Hepatocyte (in vitro differentiated cells): Measurements from ENCODE around the gene DOCK8.

ENCODE experiments used
- CTCF ChIP-seq: fragments of 200-600 bp; sonication (generic); IDR thresholded peaks from 2 replicates; pipeline ENCODE4 v1.5.1; 2016; ENCODE audit warnings: antibody characterized with exemption, mild to moderate bottlenecking; ENCODE audit not compliant: poor library complexity
- EZH2 ChIP-seq: fragments of 200-600 bp; sonication (generic); IDR thresholded peaks from 2 replicates; pipeline ENCODE4 v1.6.1; 2016; ENCODE audit warnings: antibody characterized with exemption, mild to moderate bottlenecking, borderline replicate concordance

GRCh38 chr9:278651-279050, 64.0 kb downstream of the DOCK8 start:
- no peak for TF ChIP-seq CTCF
- no peak for TF ChIP-seq EZH2
